CD1c-positive myeloid dendritic cell (primary cell): Measurements from ENCODE around the gene ARHGAP24.
"Not testable (repeated sequence)": the region's sequence is repeated elsewhere in the genome, so short reads cannot be mapped to it uniquely, and the experiment has no call there.

Experiments
- DNase-seq: peaks from one replicate; pipeline ENCODE4 v3.0.0-alpha.2; 2016; ENCODE audit errors: extremely low spot score

The ARHGAP24 gene

GRCh38 chr4:85656759-85657505 lies 182.0 kb downstream of the ARHGAP24 start:
- DNase-seq = peak; percentile 61

- no peak for DNase-seq
These were observed 184.0 kb downstream of the ARHGAP24 start for GRCh38 chr4:85658766-85659439.

GRCh38 chr4:85659610-85660218 lies 184.8 kb downstream of the ARHGAP24 start:
- DNase-seq = peak; percentile 36

GRCh38 chr4:85666625-85667024 lies 191.7 kb downstream of the ARHGAP24 start:
- not testable (repeated sequence) for DNase-seq

- peak; percentile 11 for DNase-seq
These were observed 194.3 kb downstream of the ARHGAP24 start for GRCh38 chr4:85669204-85669603.

- no peak for DNase-seq
These were observed 195.1 kb downstream of the ARHGAP24 start for GRCh38 chr4:85669992-85670548.

GRCh38 chr4:85671120-85671519 lies 196.2 kb downstream of the ARHGAP24 start:
- DNase-seq = no peak

- DNase-seq = no peak
These were observed 197.2 kb downstream of the ARHGAP24 start for GRCh38 chr4:85672116-85672515.

GRCh38 chr4:85672959-85673358 lies 198.0 kb downstream of the ARHGAP24 start:
- peak; percentile 11 for DNase-seq

GRCh38 chr4:85673540-85673939 lies 198.6 kb downstream of the ARHGAP24 start:
- no peak for DNase-seq

GRCh38 chr4:85675076-85676049 lies 200.4 kb downstream of the ARHGAP24 start:
- DNase-seq = no peak

- DNase-seq = no peak
These were observed 201.1 kb downstream of the ARHGAP24 start for GRCh38 chr4:85676050-85676425.

GRCh38 chr4:85676850-85677590 lies 202.1 kb downstream of the ARHGAP24 start:
- DNase-seq = no peak

GRCh38 chr4:85681221-85681657 lies 206.3 kb downstream of the ARHGAP24 start:
- peak; percentile 92 for DNase-seq

GRCh38 chr4:85681921-85682320 lies 207.0 kb downstream of the ARHGAP24 start:
- no peak for DNase-seq

- DNase-seq = no peak
These were observed 207.4 kb downstream of the ARHGAP24 start for GRCh38 chr4:85682391-85682790.

GRCh38 chr4:85684676-85685075 lies 209.7 kb downstream of the ARHGAP24 start:
- DNase-seq = no peak

- no peak for DNase-seq
These were observed 211.4 kb downstream of the ARHGAP24 start for GRCh38 chr4:85686398-85686797.

- no peak for DNase-seq
These were observed 213.2 kb downstream of the ARHGAP24 start for GRCh38 chr4:85688055-85688740.

GRCh38 chr4:85696661-85697060 lies 221.7 kb downstream of the ARHGAP24 start:
- DNase-seq = no peak
